T-cell (primary cell): Measurements from ENCODE around the gene PPP1R12A. TPM values are rescaled to one million over a fixed set of nuclear protein-coding genes. Genes with fewer than 3 reads are reported as not detected.
"Not testable (repeated sequence)": the region's sequence is repeated elsewhere in the genome, so short reads cannot be mapped to it uniquely, and the experiment has no call there.

Experiments
- ATAC-seq, 4 experiments: fragments of 200-7000 bp in 3 of 4; fragments of 150-1000 bp in 1 of 4; cut with Tn5 transposase; replicated peaks in 1 of 4; 1 replicate in 3 of 4; 2 replicates in 1 of 4; pipeline ENCODE4 v1.10.0; 2021; ENCODE audit warnings: moderate library complexity in 3 of 4, mild to moderate bottlenecking in 2 of 4, moderate number of reproducible peaks in 1 of 4
- CTCF ChIA-PET, 2 donors: fragments of 300-600 bp; sonication (Branson Sonifier 250); formaldehyde crosslinking; loops; one replicate each; lab custom pipeline; 2022; ENCODE audit warnings: antibody characterized with exemption in 2 of 2; lab: Charles Lee
- POLR2A ChIA-PET, 2 donors: fragments of 300-600 bp; sonication (Branson Sonifier 250); formaldehyde crosslinking; loops; one replicate each; lab custom pipeline; 2022; ENCODE audit warnings: antibody characterized with exemption in 2 of 2; lab: Charles Lee
- DNase-seq, 35 experiments: peaks; one replicate each; pipeline versions ENCODE4 v3.0.0 to v3.0.0-alpha.2; 2013 to 2023
- H3K27ac ChIP-seq: one replicate; pipeline ENCODE4 v1.5.1; 2013; ENCODE audit warnings: low read length
- H3K27me3 ChIP-seq, 2 experiments: replicated peaks in 1 of 2; 1 replicate in 1 of 2; 2 replicates in 1 of 2; pipeline versions ENCODE4 v1.6.1 to v1.7.0; 2013; ENCODE audit warnings: low read length in 1 of 2, mixed read lengths in 1 of 2; ENCODE audit not compliant: control insufficient read depth in 2 of 2, insufficient read depth in 2 of 2; ENCODE audit errors: extremely low read depth in 1 of 2
- H3K36me3 ChIP-seq, 2 donors: 1 replicate in 1 of 2; 2 replicates in 1 of 2; pipeline versions ENCODE4 v1.6.1 to v1.7.0; 2013; ENCODE audit warnings: low read length in 1 of 2; ENCODE audit not compliant: control insufficient read depth in 2 of 2, insufficient read depth in 1 of 2; ENCODE audit errors: extremely low read depth in 1 of 2
- H3K4me1 ChIP-seq, 2 experiments: 1 replicate in 1 of 2; 2 replicates in 1 of 2; pipeline versions ENCODE4 v1.6.1 to v1.7.0; 2013; ENCODE audit warnings: low read length in 2 of 2, mixed read lengths in 1 of 2; ENCODE audit not compliant: insufficient read depth in 2 of 2, control insufficient read depth in 1 of 2; ENCODE audit errors: extremely low read depth in 1 of 2
- H3K4me3 ChIP-seq, 2 donors: 1 replicate in 1 of 2; 2 replicates in 1 of 2; pipeline versions ENCODE4 v1.5.1 to v1.7.0; 2013; ENCODE audit warnings: mild to moderate bottlenecking in 2 of 2, low read length in 1 of 2, moderate library complexity in 1 of 2; ENCODE audit not compliant: control insufficient read depth in 1 of 2; ENCODE audit errors: extremely low read depth in 1 of 2
- H3K9me3 ChIP-seq: 2 replicates; pipeline ENCODE4 v1.7.0; 2013
- H3K27ac Mint-ChIP-seq, 2 donors: one replicate each; pipeline ENCODE4 v1.8.0; 2020 to 2021; ENCODE audit warnings: mild to moderate bottlenecking in 2 of 2, mixed read lengths in 2 of 2
- H3K27me3 Mint-ChIP-seq, 2 donors: one replicate each; pipeline ENCODE4 v1.8.0; 2021 to 2022; ENCODE audit warnings: mixed read lengths in 2 of 2
- H3K36me3 Mint-ChIP-seq: one replicate; pipeline ENCODE4 v1.8.0; 2021; ENCODE audit warnings: mixed read lengths
- H3K4me1 Mint-ChIP-seq, 3 donors: one replicate each; pipeline ENCODE4 v1.8.0; 2020 to 2022; ENCODE audit warnings: mixed read lengths in 3 of 3, mild to moderate bottlenecking in 1 of 3
- H3K4me3 Mint-ChIP-seq, 3 donors: one replicate each; pipeline ENCODE4 v1.8.0; 2020 to 2022; ENCODE audit warnings: mild to moderate bottlenecking in 3 of 3, mixed read lengths in 3 of 3, moderate library complexity in 3 of 3
- H3K9me3 Mint-ChIP-seq, 3 donors: one replicate each; pipeline ENCODE4 v1.8.0; 2020 to 2022; ENCODE audit warnings: mixed read lengths in 3 of 3
- WGBS: methylation state at CpG from one replicate; pipeline ENCODE4 v1.1.5; 2013; ENCODE audit warnings: missing lambda C conversion rate; ENCODE audit not compliant: insufficient coverage; 5-methylcytosine and 5-hydroxymethylcytosine counted together
- total RNA-seq, 35 experiments: library from RNA in 6 of 35; stranded (reverse) in 6 of 35; fragments of 120-200 nt in 1 of 35; gene quantifications; one replicate each; pipeline versions ENCODE4 v1.2.1 to v1.2.4 and lab custom pipeline; 2013 to 2026

Gene PPP1R12A
- total RNA-seq, 5 donors from 2014 or later (not counting 1 experiment from before 2014, with no cell fraction given) = 84.8 to 109 (median 89.5) TPM

GRCh38 chr12:79884401-79885006 lies 50.4 kb downstream of the PPP1R12A start:
- POLR2A ChIA-PET = interaction anchor here in 1 of 2 donors (0.6 kb wide), 1 partner anchor 58 kb away, joined by 3 read pairs; no protein-coding TSS in a partner anchor
- no peak overlapping the region for H3K27ac Mint-ChIP-seq
- no peak for ATAC-seq

GRCh38 chr12:79883216-79883615 lies 51.7 kb downstream of the PPP1R12A start:
- Mint-ChIP-seq H3K9me3 (no peaks in the 10 kb centered on the region), H3K36me3 (peaks cover 6% of the 10 kb centered on the region), H3K27me3 (no peaks in the 10 kb centered on the region), H3K4me3 (peak overlapping the region in 1 of 3 donors; percentile 9), H3K27ac (no peak overlapping the region), H3K4me1 (peaks cover 75 to 83% (median 83%) of the 10 kb centered on the region in 3 donors)
- Histone ChIP-seq H3K27ac (no peak overlapping the region), H3K9me3 (no peaks in the 10 kb centered on the region), H3K27me3 (no peaks in the 10 kb centered on the region), H3K4me3 (no peak overlapping the region), H3K4me1 (peaks cover 17 to 31% of the 10 kb centered on the region in 2 experiments), H3K36me3 (no peaks in the 10 kb centered on the region)
- ChIA-PET CTCF (no interaction called here), POLR2A (interaction anchor here in 1 of 2 donors (0.5 to 0.8 kb wide), 2 partner anchors 19 to 124 kb away, joined by 3 to 4 read pairs; no protein-coding TSS in a partner anchor)
- ATAC-seq = peak in 1 of 4 experiments; percentile 13
- WGBS = no CpG with 5 or more reads among the region's 1 CpG
- DNase-seq = no peak

More at GRCh38 chr12:79884401-79885006, 50.4 kb downstream of the PPP1R12A start:
- no peak for DNase-seq
- peaks cover 17 to 31% of the 10 kb centered on the region in 2 experiments for H3K4me1 ChIP-seq
- Mint-ChIP-seq H3K4me1 (peaks cover 78 to 84% (median 84%) of the 10 kb centered on the region in 3 donors), H3K27me3 (no peaks in the 10 kb centered on the region), H3K4me3 (no peak overlapping the region), H3K36me3 (no peaks in the 10 kb centered on the region), H3K9me3 (no peaks in the 10 kb centered on the region)
- no peaks in the 10 kb centered on the region for H3K9me3 ChIP-seq
- H3K36me3 ChIP-seq = no peaks in the 10 kb centered on the region
- CTCF ChIA-PET = interaction anchor here in 1 of 2 donors (0.7 to 0.9 kb wide), 2 partner anchors 11 to 302 kb away, joined by 3 read pairs; no protein-coding TSS in a partner anchor
- WGBS = no CpG with 5 or more reads among the region's 3 CpGs
- H3K27me3 ChIP-seq = no peaks in the 10 kb centered on the region
- H3K27ac ChIP-seq = no peak overlapping the region
- H3K4me3 ChIP-seq = no peak overlapping the region

- no peak overlapping the region for H3K4me3 ChIP-seq
- H3K9me3 ChIP-seq = no peaks in the 10 kb centered on the region
- H3K27ac Mint-ChIP-seq = no peak overlapping the region
- ChIA-PET POLR2A (interaction anchor here in 1 of 2 donors (0.6 kb wide), 1 partner anchor 30 kb away, joined by 3 read pairs; no protein-coding TSS in a partner anchor), CTCF (interaction anchor here (0.8 to 1.6 kb wide), 4 partner anchors 9 to 387 kb away, joined by 3 to 6 read pairs (median 3); partner anchors contain the start of gene PPP1R12A (in 1 of the 2))
- no peaks in the 10 kb centered on the region for H3K36me3 ChIP-seq
- peaks cover 20 to 30% of the 10 kb centered on the region in 2 experiments for H3K4me1 ChIP-seq
- no peaks in the 10 kb centered on the region for H3K27me3 Mint-ChIP-seq
- peak in 1 of 4 experiments; percentile 40 for ATAC-seq
- no peaks in the 10 kb centered on the region for H3K9me3 Mint-ChIP-seq
- H3K4me3 Mint-ChIP-seq = no peak overlapping the region
- H3K27ac ChIP-seq = no peak overlapping the region
- H3K36me3 Mint-ChIP-seq = peaks cover 17% of the 10 kb centered on the region
- 92% methylated on average over 2 of the region's 2 CpGs for WGBS
- H3K4me1 Mint-ChIP-seq = peaks cover 76 to 83% (median 80%) of the 10 kb centered on the region in 3 donors
- DNase-seq = no peak
- no peaks in the 10 kb centered on the region for H3K27me3 ChIP-seq
These were observed 53.5 kb downstream of the PPP1R12A start for GRCh38 chr12:79881351-79881750.

GRCh38 chr12:79878506-79878905 lies 56.4 kb downstream of the PPP1R12A start:
- DNase-seq, H3K27me3 Mint-ChIP-seq, H3K27me3 ChIP-seq, ATAC-seq, H3K4me3 ChIP-seq, H3K36me3 ChIP-seq, CTCF ChIA-PET, H3K9me3 Mint-ChIP-seq, H3K27ac ChIP-seq, H3K27ac Mint-ChIP-seq, H3K4me3 Mint-ChIP-seq, H3K9me3 ChIP-seq: not testable (repeated sequence)
- POLR2A ChIA-PET = interaction anchor here in 1 of 2 donors (0.6 kb wide), 1 partner anchor 60 kb away, joined by 5 read pairs; no protein-coding TSS in a partner anchor
- WGBS = no CpG with 5 or more reads among the region's 4 CpGs
- H3K4me1 ChIP-seq = peaks cover 19 to 22% of the 10 kb centered on the region in 2 experiments
- H3K4me1 Mint-ChIP-seq = peaks cover 84 to 87% (median 86%) of the 10 kb centered on the region in 3 donors
- peaks cover 26% of the 10 kb centered on the region for H3K36me3 Mint-ChIP-seq

GRCh38 chr12:79877246-79877645 lies 57.7 kb downstream of the PPP1R12A start:
- H3K9me3 Mint-ChIP-seq = no peaks in the 10 kb centered on the region
- ATAC-seq (no peak), DNase-seq (no peak)
- peaks cover 79 to 87% (median 86%) of the 10 kb centered on the region in 3 donors for H3K4me1 Mint-ChIP-seq
- ChIA-PET CTCF (interaction anchor here in 1 of 2 donors (0.6 kb wide), 1 partner anchor 71 kb away, joined by 3 read pairs; no protein-coding TSS in a partner anchor), POLR2A (interaction anchor here in 1 of 2 donors (0.6 kb wide), 1 partner anchor 33 kb away, joined by 3 read pairs; no protein-coding TSS in a partner anchor)
- Histone ChIP-seq H3K27ac (no peak overlapping the region), H3K4me3 (no peak overlapping the region), H3K36me3 (peaks cover 0 to 1% of the 10 kb centered on the region in 2 donors), H3K27me3 (no peaks in the 10 kb centered on the region), H3K4me1 (peaks cover 14 to 17% of the 10 kb centered on the region in 2 experiments), H3K9me3 (no peaks in the 10 kb centered on the region)
- H3K27me3 Mint-ChIP-seq = no peaks in the 10 kb centered on the region
- peaks cover 35% of the 10 kb centered on the region for H3K36me3 Mint-ChIP-seq
- 98% methylated on average over 5 of the region's 8 CpGs for WGBS
- no peak overlapping the region for H3K4me3 Mint-ChIP-seq
- no peak overlapping the region for H3K27ac Mint-ChIP-seq

GRCh38 chr12:79874665-79875064 lies 60.2 kb downstream of the PPP1R12A start:
- Histone ChIP-seq H3K4me1 (peaks cover 0 to 8% of the 10 kb centered on the region in 2 experiments), H3K27ac (no peak overlapping the region), H3K4me3 (no peak overlapping the region), H3K27me3 (no peaks in the 10 kb centered on the region), H3K9me3 (no peaks in the 10 kb centered on the region), H3K36me3 (peaks cover 0 to 25% of the 10 kb centered on the region in 2 donors)
- ChIA-PET CTCF (interaction anchor here (0.6 to 0.8 kb wide), 2 partner anchors 24 to 47 kb away, joined by 3 read pairs; no protein-coding TSS in a partner anchor), POLR2A (no interaction called here)
- no peak overlapping the region for H3K4me3 Mint-ChIP-seq
- H3K4me1 Mint-ChIP-seq = peaks cover 71 to 77% (median 74%) of the 10 kb centered on the region in 3 donors
- no peaks in the 10 kb centered on the region for H3K27me3 Mint-ChIP-seq
- no peak for ATAC-seq
- H3K36me3 Mint-ChIP-seq = peaks cover 53% of the 10 kb centered on the region
- DNase-seq = no peak
- H3K27ac Mint-ChIP-seq = peak overlapping the region in 1 of 2 donors; percentile 11
- no peaks in the 10 kb centered on the region for H3K9me3 Mint-ChIP-seq
